GM23338 (cell line): Measurements from ENCODE around the gene VEGFC. TPM values are rescaled to one million over a fixed set of nuclear protein-coding genes. Genes with fewer than 3 reads are reported as not detected.

Experiments
- ATAC-seq: fragments of 200-7000 bp; cut with Tn5 transposase; 3 replicates; pipeline ENCODE4 v1.9.1; 2020
- DNase-seq: peaks from one replicate; pipeline ENCODE4 v3.0.0-alpha.2; 2015; ENCODE audit warnings: low spot score
- H2AFZ ChIP-seq: fragments of 200-600 bp; sonication (generic); 2 replicates; pipeline ENCODE4 v1.8.0; 2016; ENCODE audit warnings: antibody characterized with exemption, mild to moderate bottlenecking, moderate library complexity
- H3F3A ChIP-seq: fragments of 200-600 bp; sonication (generic); replicated peaks from 2 replicates; pipeline ENCODE4 v1.8.0; 2017; ENCODE audit warnings: antibody characterized with exemption, mixed run types, low read depth
- H3K27ac ChIP-seq: fragments of 200-600 bp; sonication (generic); 2 replicates; pipeline ENCODE4 v1.6.1; 2016; ENCODE audit warnings: low read depth
- H3K27me3 ChIP-seq: fragments of 200-600 bp; sonication (generic); 2 replicates; pipeline ENCODE4 v1.8.0; 2016; ENCODE audit warnings: mild to moderate bottlenecking, mixed run types, moderate library complexity; ENCODE audit not compliant: insufficient read depth
- H3K36me3 ChIP-seq: fragments of 200-600 bp; sonication (generic); 2 replicates; pipeline ENCODE4 v1.8.0; 2016; ENCODE audit warnings: mild to moderate bottlenecking; ENCODE audit not compliant: insufficient read depth
- H3K4me1 ChIP-seq: fragments of 200-600 bp; sonication (generic); 2 replicates; pipeline ENCODE4 v1.8.0; 2016; ENCODE audit warnings: mild to moderate bottlenecking, moderate library complexity; ENCODE audit not compliant: insufficient read depth
- H3K4me2 ChIP-seq: fragments of 200-600 bp; sonication (generic); 2 replicates; pipeline ENCODE4 v1.7.1; 2017; ENCODE audit warnings: mixed run types
- H3K4me3 ChIP-seq: fragments of 200-600 bp; sonication (generic); 2 replicates; pipeline ENCODE4 v1.6.1; 2016; ENCODE audit warnings: mixed run types
- H3K79me2 ChIP-seq: fragments of 200-600 bp; sonication (generic); replicated peaks from 2 replicates; pipeline ENCODE4 v1.8.0; 2017; ENCODE audit warnings: mild to moderate bottlenecking; ENCODE audit not compliant: insufficient read depth
- H3K9me2 ChIP-seq: fragments of 200-600 bp; sonication (generic); 2 replicates; pipeline ENCODE4 v1.8.0; 2017; ENCODE audit not compliant: insufficient read depth
- H4K20me1 ChIP-seq: fragments of 200-600 bp; sonication (generic); replicated peaks from 2 replicates; pipeline ENCODE4 v1.8.0; 2017; ENCODE audit warnings: mild to moderate bottlenecking; ENCODE audit not compliant: insufficient read depth
- H3K27ac Mint-ChIP-seq: 2 replicates; pipeline ENCODE4 v1.8.0; 2020; ENCODE audit warnings: inconsistent platforms, mild to moderate bottlenecking, moderate library complexity, mixed read lengths
- H3K27me3 Mint-ChIP-seq: 3 replicates; pipeline ENCODE4 v1.8.0; 2022; ENCODE audit warnings: low read depth, mild to moderate bottlenecking, moderate library complexity, mixed read lengths, inconsistent platforms; ENCODE audit not compliant: insufficient read depth, poor library complexity
- H3K36me3 Mint-ChIP-seq: 3 replicates; pipeline ENCODE4 v1.8.0; 2021; ENCODE audit warnings: low read depth, mild to moderate bottlenecking, inconsistent platforms, moderate library complexity, mixed read lengths
- H3K4me1 Mint-ChIP-seq: 3 replicates; pipeline ENCODE4 v1.8.0; 2020; ENCODE audit warnings: mild to moderate bottlenecking, inconsistent platforms, mixed read lengths
- H3K4me3 Mint-ChIP-seq: 3 replicates; pipeline ENCODE4 v1.8.0; 2021; ENCODE audit warnings: moderate library complexity, mild to moderate bottlenecking, inconsistent platforms, mixed read lengths
- H3K9me3 Mint-ChIP-seq: 3 replicates; pipeline ENCODE4 v1.8.0; 2020; ENCODE audit warnings: moderate library complexity, mild to moderate bottlenecking, inconsistent platforms, mixed read lengths
- CREB1 ChIP-seq: fragments of 250-450 bp; sonication (Bioruptor Pico); IDR thresholded peaks from 2 replicates; pipeline ENCODE4 v1.5.0; 2020; ENCODE audit warnings: low read depth, mild to moderate bottlenecking, moderate library complexity
- CTCF ChIP-seq, 2 experiments: fragments of 200-600 bp in 1 of 2; sonication (generic) in 1 of 2; conservative IDR thresholded peaks; 2 replicates each; pipeline versions ENCODE4 v1.5.1 to v1.6.1; 2016 to 2017; ENCODE audit warnings: antibody characterized with exemption in 2 of 2, low read depth in 2 of 2, mild to moderate bottlenecking in 2 of 2, moderate library complexity in 1 of 2
- ETS1 ChIP-seq: IDR thresholded peaks from 2 replicates; pipeline ENCODE4 v1.6.1; 2016; ENCODE audit warnings: antibody characterized with exemption
- POLR2AphosphoS5 ChIP-seq: IDR thresholded peaks from 2 replicates; pipeline ENCODE4 v1.6.1; 2016; ENCODE audit warnings: antibody characterized with exemption, low read depth
- REST ChIP-seq: IDR thresholded peaks from one replicate; pipeline ENCODE4 v1.6.1; 2018; ENCODE audit warnings: antibody characterized with exemption; ENCODE audit not compliant: unreplicated experiment
- ZNF462 ChIP-seq: fragments of 250-450 bp; sonication (Bioruptor Pico); IDR thresholded peaks from 2 replicates; pipeline ENCODE4 v1.5.0; 2020; ENCODE audit warnings: mild to moderate bottlenecking, moderate library complexity
- polyA plus RNA-seq: library from polyadenylated mRNA; unstranded; fragments of >200 nt; fragmentation: Nextera tagmentation; extraction: Ambion mirVana; gene quantifications from 2 replicates; pipeline ENCODE4 v1.2.1, GENCODE V29; 2016
- total RNA-seq: library from RNA; depleted of rRNA; stranded (reverse); fragments of >200 nt; shearing (Covaris generic); gene quantifications from 2 replicates; pipeline ENCODE4 v1.2.3, GENCODE V29; 2014

The VEGFC gene
- total and polyA plus RNA-seq, 2 experiments from 2014 or later = 0.87 to 1.1 TPM

GRCh38 chr4:176833400-176834175 lies 40.9 kb upstream of the VEGFC start (continued):
- TF ChIP-seq ZNF462 (no peak), CTCF (conservative IDR thresholded peaks at IDR 0.05; ENCODE audit: low read depth in 2 of 2) (no peak)

- H3K4me1 Mint-ChIP-seq = no peaks in the 10 kb centered on the region
- Histone ChIP-seq H3F3A (no peaks in the 10 kb centered on the region), H4K20me1 (no peaks in the 10 kb centered on the region), H2AFZ (no peak overlapping the region), H3K79me2 (no peaks in the 10 kb centered on the region), H3K27ac (no peak overlapping the region), H3K9me2 (no peaks in the 10 kb centered on the region), H3K4me2 (no peak overlapping the region), H3K4me1 (no peaks in the 10 kb centered on the region), H3K4me3 (no peak overlapping the region), H3K27me3 (no peaks in the 10 kb centered on the region), H3K36me3 (no peaks in the 10 kb centered on the region)
- H3K36me3 Mint-ChIP-seq = no peaks in the 10 kb centered on the region
- ATAC-seq (no peak), DNase-seq (no peak)
- H3K27me3 Mint-ChIP-seq = no peaks in the 10 kb centered on the region
- H3K27ac Mint-ChIP-seq = no peak overlapping the region
- no peak overlapping the region for H3K4me3 Mint-ChIP-seq
- no peaks in the 10 kb centered on the region; the same call in 2 of the 3 replicates for H3K9me3 Mint-ChIP-seq
- TF ChIP-seq ETS1 = no peak
- no peak for TF ChIP-seq POLR2AphosphoS5
- TF ChIP-seq CREB1 (CRISPR knock-in tag) = no peak
- TF ChIP-seq REST = no peak
These were observed 38.2 kb upstream of the VEGFC start for GRCh38 chr4:176830971-176831370.
